ENCODE data around the gene SMARCC1.

The SMARCC1 gene

DNA sequence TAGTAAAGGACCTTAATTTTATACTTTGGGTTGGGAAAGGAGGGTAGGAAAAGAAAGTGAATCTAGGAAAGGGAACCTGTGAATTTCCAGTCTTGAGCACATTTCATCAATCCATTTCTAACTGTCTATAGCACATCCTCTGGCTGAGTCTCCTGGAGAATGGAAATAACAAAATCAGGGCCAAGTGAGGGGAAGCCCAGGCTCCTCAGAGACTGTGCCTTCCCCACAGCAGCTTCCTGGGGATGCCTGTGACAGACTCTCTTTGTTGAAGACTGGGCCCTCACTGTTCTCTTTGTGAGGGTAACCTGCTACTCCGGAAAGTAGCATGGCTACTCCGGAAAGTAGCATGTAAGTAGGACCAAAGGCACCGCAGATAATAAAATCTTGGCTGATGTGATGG is 180.4 kb downstream of the SMARCC1 start:
- no peak overlapping the region for H2AFZ ChIP-seq (ENCODE audit: low read length)
- TF ChIP-seq, protein P1, sequence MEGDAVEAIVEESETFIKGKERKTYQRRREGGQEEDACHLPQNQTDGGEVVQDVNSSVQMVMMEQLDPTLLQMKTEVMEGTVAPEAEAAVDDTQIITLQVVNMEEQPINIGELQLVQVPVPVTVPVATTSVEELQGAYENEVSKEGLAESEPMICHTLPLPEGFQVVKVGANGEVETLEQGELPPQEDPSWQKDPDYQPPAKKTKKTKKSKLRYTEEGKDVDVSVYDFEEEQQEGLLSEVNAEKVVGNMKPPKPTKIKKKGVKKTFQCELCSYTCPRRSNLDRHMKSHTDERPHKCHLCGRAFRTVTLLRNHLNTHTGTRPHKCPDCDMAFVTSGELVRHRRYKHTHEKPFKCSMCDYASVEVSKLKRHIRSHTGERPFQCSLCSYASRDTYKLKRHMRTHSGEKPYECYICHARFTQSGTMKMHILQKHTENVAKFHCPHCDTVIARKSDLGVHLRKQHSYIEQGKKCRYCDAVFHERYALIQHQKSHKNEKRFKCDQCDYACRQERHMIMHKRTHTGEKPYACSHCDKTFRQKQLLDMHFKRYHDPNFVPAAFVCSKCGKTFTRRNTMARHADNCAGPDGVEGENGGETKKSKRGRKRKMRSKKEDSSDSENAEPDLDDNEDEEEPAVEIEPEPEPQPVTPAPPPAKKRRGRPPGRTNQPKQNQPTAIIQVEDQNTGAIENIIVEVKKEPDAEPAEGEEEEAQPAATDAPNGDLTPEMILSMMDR (conservative IDR thresholded peaks at IDR 0.05; ENCODE audit: low read length): no peak
- TF ChIP-seq EZH2phosphoT487 (IDR thresholded peaks at IDR 0.05; ENCODE audit: borderline replicate concordance): no peak
- peaks cover 3% of the 10 kb centered on the region for H4K20me1 ChIP-seq (ENCODE audit: insufficient read depth, low read length, poor library complexity, severe bottlenecking)
- H3K4me3 ChIP-seq (ENCODE audit: low read length, poor library complexity, severe bottlenecking): no peak overlapping the region
- no peaks in the 10 kb centered on the region for H3K27me3 ChIP-seq (ENCODE audit: insufficient read depth, low read length, poor library complexity, severe bottlenecking)
- H3F3A ChIP-seq (ENCODE audit: low read depth): no peaks in the 10 kb centered on the region
- H3K9me3 ChIP-seq (ENCODE audit: insufficient read depth, low read depth, low read length): no peaks in the 10 kb centered on the region
- H3K9me2 ChIP-seq (replicated peaks; ENCODE audit: low read depth, low read length): no peaks in the 10 kb centered on the region
- no peak overlapping the region for H3K9ac ChIP-seq (ENCODE audit: low read depth, low read length, poor library complexity, severe bottlenecking)
- no peaks in the 10 kb centered on the region for H3K79me2 ChIP-seq (ENCODE audit: insufficient read depth, low read length)
- peaks cover 82% of the 10 kb centered on the region; the same call in 1 of the 2 replicates for H3K36me3 ChIP-seq (ENCODE audit: insufficient read depth, low read length)
- H3K4me2 ChIP-seq (ENCODE audit: low read depth, low read length, poor library complexity, severe bottlenecking): no peak overlapping the region
- no peaks in the 10 kb centered on the region for H3K4me1 ChIP-seq (ENCODE audit: insufficient read depth, low read length, poor library complexity, severe bottlenecking)

DNA sequence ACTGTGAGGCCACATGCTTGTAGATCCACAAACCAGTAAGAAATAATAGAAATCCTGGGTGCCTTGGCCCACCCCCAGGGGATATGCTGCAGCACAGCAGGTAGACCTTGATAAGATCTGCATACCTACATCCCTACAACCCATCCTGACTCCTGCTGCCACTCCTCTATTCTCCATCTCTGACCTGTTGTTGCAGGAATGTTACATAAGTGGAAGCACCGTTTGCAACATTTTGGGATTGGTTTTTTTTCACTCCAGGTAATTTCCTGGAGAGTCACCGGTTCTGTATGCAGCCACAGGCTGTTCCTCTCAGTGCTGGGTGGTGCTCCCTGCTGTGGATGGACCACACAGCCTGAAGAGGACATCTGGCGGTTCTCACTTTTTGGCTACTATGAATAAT is 186.9 kb downstream of the SMARCC1 start:
- Histone ChIP-seq H3K27me3 (ENCODE audit: insufficient read depth, low read length, poor library complexity, severe bottlenecking) (no peaks in the 10 kb centered on the region), H4K20me1 (ENCODE audit: insufficient read depth, low read length, poor library complexity, severe bottlenecking) (peaks cover 3% of the 10 kb centered on the region), H3K79me2 (ENCODE audit: insufficient read depth, low read length) (no peaks in the 10 kb centered on the region), H3F3A (ENCODE audit: low read depth) (no peaks in the 10 kb centered on the region), H3K4me1 (ENCODE audit: insufficient read depth, low read length, poor library complexity, severe bottlenecking) (no peaks in the 10 kb centered on the region), H2AFZ (ENCODE audit: low read length) (no peak overlapping the region), H3K36me3 (ENCODE audit: insufficient read depth, low read length) (peaks cover 81% of the 10 kb centered on the region; the same call in 1 of the 2 replicates), H3K9me2 (replicated peaks; ENCODE audit: low read depth, low read length) (no peaks in the 10 kb centered on the region), H3K4me2 (ENCODE audit: low read depth, low read length, poor library complexity, severe bottlenecking) (no peak overlapping the region), H3K4me3 (ENCODE audit: low read length, poor library complexity, severe bottlenecking) (no peak overlapping the region), H3K9ac (ENCODE audit: low read depth, low read length, poor library complexity, severe bottlenecking) (no peak overlapping the region), H3K9me3 (ENCODE audit: insufficient read depth, low read depth, low read length) (no peaks in the 10 kb centered on the region)
- TF ChIP-seq, protein P1 (conservative IDR thresholded peaks at IDR 0.05; ENCODE audit: low read length): no peak
- no peak for TF ChIP-seq EZH2phosphoT487 (IDR thresholded peaks at IDR 0.05; ENCODE audit: borderline replicate concordance)

DNA sequence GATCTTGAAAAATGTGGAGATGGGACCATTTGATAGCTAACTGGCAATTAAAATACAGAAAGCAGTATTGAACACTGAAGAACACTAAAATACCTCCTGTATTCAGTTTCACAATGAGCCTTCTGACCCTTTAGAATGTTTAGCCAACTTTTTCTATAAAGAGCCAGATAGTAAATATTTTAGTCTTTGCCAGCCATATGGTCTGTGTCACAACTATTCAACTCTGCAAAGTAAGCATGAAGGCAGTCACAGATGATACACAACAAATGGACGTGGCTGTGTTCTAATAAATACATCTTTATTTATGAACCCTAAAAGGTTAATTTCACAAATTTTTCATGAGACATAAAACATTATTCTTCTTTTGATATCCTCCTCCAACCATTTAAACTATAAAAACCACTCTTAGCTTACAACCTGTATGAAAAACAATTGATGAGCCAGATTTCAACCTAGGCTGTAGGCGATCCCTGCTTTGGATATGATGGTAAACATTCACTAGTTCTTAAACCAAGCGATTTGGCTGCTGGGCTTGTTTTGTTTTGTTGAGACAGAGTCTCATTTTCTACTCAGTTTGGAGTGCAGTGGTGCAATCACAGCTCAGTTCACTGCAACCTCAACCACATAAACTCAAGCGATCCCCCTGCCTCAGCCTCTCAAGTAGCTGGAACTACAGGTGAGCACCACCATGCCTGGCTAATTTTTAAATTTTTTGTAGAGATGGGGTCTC is 189.5 kb downstream of the SMARCC1 start:
- Histone ChIP-seq H3K79me2 (ENCODE audit: insufficient read depth, low read length) (no peaks in the 10 kb centered on the region), H3K9me2 (replicated peaks; ENCODE audit: low read depth, low read length) (no peaks in the 10 kb centered on the region), H3K4me3 (ENCODE audit: low read length, poor library complexity, severe bottlenecking) (no peak overlapping the region), H3K36me3 (ENCODE audit: insufficient read depth, low read length) (peaks cover 84% of the 10 kb centered on the region; the same call in 1 of the 2 replicates), H3K4me2 (ENCODE audit: low read depth, low read length, poor library complexity, severe bottlenecking) (no peak overlapping the region), H2AFZ (ENCODE audit: low read length) (no peak overlapping the region), H3K9me3 (ENCODE audit: insufficient read depth, low read depth, low read length) (no peaks in the 10 kb centered on the region), H3F3A (ENCODE audit: low read depth) (no peaks in the 10 kb centered on the region), H3K9ac (ENCODE audit: low read depth, low read length, poor library complexity, severe bottlenecking) (no peak overlapping the region), H3K27me3 (ENCODE audit: insufficient read depth, low read length, poor library complexity, severe bottlenecking) (no peaks in the 10 kb centered on the region), H3K4me1 (ENCODE audit: insufficient read depth, low read length, poor library complexity, severe bottlenecking) (no peaks in the 10 kb centered on the region), H4K20me1 (ENCODE audit: insufficient read depth, low read length, poor library complexity, severe bottlenecking) (peaks cover 3% of the 10 kb centered on the region)
- TF ChIP-seq, protein P1 (conservative IDR thresholded peaks at IDR 0.05; ENCODE audit: low read length): no peak
- no peak for TF ChIP-seq EZH2phosphoT487 (IDR thresholded peaks at IDR 0.05; ENCODE audit: borderline replicate concordance)

Data from Loucy (cell line).